ENCODE results near the gene TAF1C. TPM values are rescaled to one million over a fixed set of nuclear protein-coding genes. Genes with fewer than 3 reads are reported as not detected.
"Not testable (repeated sequence)": the region's sequence is repeated elsewhere in the genome, so short reads cannot be mapped to it uniquely, and the experiment has no call there.

Gene TAF1C, protein sequence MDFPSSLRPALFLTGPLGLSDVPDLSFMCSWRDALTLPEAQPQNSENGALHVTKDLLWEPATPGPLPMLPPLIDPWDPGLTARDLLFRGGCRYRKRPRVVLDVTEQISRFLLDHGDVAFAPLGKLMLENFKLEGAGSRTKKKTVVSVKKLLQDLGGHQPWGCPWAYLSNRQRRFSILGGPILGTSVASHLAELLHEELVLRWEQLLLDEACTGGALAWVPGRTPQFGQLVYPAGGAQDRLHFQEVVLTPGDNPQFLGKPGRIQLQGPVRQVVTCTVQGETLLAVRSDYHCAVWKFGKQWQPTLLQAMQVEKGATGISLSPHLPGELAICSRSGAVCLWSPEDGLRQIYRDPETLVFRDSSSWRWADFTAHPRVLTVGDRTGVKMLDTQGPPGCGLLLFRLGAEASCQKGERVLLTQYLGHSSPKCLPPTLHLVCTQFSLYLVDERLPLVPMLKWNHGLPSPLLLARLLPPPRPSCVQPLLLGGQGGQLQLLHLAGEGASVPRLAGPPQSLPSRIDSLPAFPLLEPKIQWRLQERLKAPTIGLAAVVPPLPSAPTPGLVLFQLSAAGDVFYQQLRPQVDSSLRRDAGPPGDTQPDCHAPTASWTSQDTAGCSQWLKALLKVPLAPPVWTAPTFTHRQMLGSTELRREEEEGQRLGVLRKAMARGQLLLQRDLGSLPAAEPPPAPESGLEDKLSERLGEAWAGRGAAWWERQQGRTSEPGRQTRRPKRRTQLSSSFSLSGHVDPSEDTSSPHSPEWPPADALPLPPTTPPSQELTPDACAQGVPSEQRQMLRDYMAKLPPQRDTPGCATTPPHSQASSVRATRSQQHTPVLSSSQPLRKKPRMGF
- 26.4 and 27.8 TPM in 2 replicates for total RNA-seq (2014; rRNA removed; shearing (Covaris generic))
- polyA plus RNA-seq (2015; cell fraction: cytosol; rRNA removed), result 17.4 and 20.6 TPM in 2 replicates
- 222 and 240 TPM in 2 replicates for polyA plus RNA-seq (2015; cell fraction: nucleus; rRNA removed)

DNA sequence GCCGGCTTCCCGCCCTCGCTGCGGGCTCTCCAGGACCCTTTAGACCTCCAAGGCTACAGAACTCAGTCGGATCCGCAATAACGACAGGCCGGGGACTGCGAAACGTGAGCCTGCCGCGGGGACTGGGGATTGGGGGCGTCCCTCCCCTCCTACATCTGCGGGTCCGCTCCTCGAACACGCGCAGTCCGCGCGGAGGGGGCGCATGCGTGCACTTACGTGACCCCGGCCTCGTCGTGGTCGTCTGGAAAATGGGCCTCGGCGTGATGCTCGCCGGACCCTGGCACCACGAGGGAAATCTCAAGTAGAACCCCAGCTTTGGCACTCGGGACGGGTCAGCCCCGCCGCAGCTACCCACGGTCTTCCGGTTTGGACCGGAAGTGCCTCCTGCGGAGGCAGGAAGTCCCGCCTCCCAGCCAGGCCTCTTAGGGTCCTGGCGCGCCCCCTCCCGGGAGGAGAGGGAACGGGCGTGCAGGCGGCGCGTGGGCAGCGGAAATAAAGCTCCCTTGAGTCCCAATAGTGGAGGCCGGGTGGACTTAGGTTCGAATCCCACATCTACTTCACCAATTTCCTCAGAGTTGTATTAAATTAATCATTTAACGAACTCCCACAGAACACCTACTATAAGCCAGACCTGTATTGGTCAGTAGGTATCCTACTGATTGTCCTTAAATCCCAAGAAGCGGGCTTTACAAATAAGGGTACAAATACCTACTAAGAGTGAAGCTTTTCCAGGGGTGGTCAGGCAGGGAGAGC lies at the start of gene TAF1C:
Gene TAF1C (minus strand): TSS at position 373 of the 753 bp plus-strand sequence. CDS start 2,069 bp downstream, outside the sequence.
- DNase-seq (ENCODE audit: low read depth), result peak; percentile 89

- DNase-seq (ENCODE audit: low read depth), result no peak
Measured at GRCh38 chr16:84234321-84235241, 47.7 kb upstream of the TAF1C start.

- DNase-seq (ENCODE audit: low read depth), result no peak
Measured at GRCh38 chr16:84233748-84234147, 46.9 kb upstream of the TAF1C start.

GRCh38 chr16:84232969-84233368 lies 46.1 kb upstream of the TAF1C start:
- no peak for DNase-seq (ENCODE audit: low read depth)

DNA sequence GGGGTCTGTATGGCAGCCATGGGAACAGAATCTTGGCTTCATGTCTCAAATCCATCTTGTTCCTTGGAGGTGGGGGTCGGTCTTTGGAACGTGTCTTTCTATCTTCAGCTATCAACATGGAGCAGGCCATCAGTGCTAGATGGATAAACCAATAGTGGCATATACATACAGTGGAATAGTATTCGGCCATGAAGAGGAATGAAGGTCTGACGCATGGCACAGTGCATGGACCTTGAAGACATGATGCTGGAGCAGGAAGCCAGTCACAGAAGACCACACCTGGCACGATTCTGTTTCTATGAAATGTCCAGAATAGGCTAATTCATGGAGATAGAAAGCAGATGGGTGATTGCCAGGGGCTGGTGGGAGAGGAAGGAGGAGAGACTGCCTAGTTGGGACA lies 45.2 kb upstream of the TAF1C start:
- DNase-seq (ENCODE audit: low read depth), result no peak

- no peak for DNase-seq (ENCODE audit: low read depth)
Measured at GRCh38 chr16:84229471-84229870, 42.6 kb upstream of the TAF1C start.

DNA sequence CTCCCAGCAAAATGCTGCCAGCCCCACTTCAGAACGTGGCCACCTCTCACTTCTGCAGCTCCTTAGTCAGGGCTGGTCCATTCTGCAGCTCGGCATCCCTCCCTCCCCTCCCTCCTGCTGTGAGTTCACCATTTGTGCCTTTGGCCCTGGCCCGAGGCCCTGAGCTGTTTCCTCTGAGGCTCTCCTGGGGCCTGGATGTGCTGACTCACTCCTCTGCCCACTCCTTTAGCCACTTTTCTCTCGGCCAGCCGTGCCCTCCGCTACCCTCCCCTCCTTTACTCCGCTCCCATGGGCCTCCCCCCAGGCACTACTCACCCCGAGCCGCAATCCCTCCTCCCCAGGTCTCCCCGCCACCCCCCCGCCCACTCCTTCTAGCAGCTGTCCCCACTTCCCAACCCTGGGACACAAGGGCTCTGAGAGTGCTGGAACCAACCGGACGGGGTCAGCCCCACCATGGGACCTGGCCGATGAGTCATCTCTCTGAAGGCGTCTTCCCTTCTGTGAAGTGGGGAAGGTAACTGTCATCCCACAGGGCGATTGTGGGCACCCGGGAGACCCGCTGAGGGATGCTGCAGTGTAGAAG lies 41.5 kb upstream of the TAF1C start:
- peak; percentile 89 for DNase-seq (ENCODE audit: low read depth)

- DNase-seq (ENCODE audit: low read depth), result no peak
Measured at GRCh38 chr16:84227548-84227947, 40.7 kb upstream of the TAF1C start.

GRCh38 chr16:84226026-84226425 lies 39.2 kb upstream of the TAF1C start:
- no peak for DNase-seq (ENCODE audit: low read depth)

- DNase-seq (ENCODE audit: low read depth), result no peak
Measured at GRCh38 chr16:84225571-84225970, 38.7 kb upstream of the TAF1C start.

DNA sequence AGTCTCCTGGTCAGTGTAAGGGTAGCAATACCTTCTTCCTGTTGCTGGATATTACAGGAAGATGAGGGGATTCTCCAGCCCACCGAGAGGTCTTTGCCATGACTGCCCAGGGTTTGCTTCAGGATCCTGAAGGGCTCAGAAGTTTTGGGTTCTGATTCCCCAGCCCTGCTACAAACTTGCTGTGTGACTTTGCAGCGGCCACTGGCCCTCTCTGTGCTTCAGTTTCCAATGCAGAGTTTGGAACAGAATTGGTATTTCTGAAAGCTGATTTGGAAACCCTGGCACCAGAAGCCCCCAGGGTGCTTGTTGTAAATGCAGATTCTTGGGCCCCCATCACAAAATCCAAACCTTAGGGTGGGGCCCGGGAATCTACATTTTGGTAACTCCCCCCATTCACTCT lies 38.3 kb upstream of the TAF1C start:
- no peak for DNase-seq (ENCODE audit: low read depth)

GRCh38 chr16:84224554-84224953 lies 37.7 kb upstream of the TAF1C start:
- DNase-seq (ENCODE audit: low read depth), result no peak

DNA sequence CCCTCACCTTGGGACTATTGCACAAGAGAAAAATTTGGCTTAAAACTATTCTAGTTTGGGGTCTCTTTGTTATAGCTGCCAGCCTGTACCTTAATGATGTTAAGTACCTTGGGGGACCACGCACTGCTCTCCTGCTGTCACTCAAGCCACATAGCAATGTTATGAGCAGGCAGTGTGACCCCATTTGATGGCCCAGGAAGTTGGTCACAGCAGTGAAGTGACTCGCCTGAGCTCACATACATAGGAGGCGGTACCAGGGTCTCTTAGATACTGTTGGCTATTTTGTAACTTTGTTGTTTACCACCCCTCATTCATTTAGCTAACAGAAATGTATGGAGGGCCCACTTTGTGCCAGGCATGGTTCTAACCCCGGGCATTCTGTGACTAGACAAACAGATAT lies 36.6 kb upstream of the TAF1C start:
- no peak for DNase-seq (ENCODE audit: low read depth)

- no peak for DNase-seq (ENCODE audit: low read depth)
Measured at GRCh38 chr16:84220851-84221250, 34.0 kb upstream of the TAF1C start.

DNA sequence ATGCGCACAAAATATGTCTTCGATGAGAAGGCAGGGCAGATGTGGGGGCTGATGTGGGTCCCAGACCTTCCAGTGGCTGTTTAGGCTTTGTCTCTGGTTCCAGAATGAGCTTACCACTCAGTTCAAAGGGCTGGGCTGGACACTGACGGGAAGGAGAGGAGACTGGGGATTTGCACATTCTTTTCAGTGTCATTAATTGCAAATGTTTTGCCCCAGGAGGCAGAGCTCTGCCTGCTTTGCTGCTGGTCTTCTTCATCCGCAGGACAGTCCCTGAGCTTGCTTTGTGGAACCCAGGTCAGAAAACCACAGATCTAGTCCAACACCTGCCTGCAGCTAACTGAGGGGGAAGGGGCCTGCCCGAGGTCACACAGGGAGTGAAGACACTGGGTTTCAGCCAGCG lies 32.1 kb upstream of the TAF1C start:
- no peak for DNase-seq (ENCODE audit: low read depth)

DNA sequence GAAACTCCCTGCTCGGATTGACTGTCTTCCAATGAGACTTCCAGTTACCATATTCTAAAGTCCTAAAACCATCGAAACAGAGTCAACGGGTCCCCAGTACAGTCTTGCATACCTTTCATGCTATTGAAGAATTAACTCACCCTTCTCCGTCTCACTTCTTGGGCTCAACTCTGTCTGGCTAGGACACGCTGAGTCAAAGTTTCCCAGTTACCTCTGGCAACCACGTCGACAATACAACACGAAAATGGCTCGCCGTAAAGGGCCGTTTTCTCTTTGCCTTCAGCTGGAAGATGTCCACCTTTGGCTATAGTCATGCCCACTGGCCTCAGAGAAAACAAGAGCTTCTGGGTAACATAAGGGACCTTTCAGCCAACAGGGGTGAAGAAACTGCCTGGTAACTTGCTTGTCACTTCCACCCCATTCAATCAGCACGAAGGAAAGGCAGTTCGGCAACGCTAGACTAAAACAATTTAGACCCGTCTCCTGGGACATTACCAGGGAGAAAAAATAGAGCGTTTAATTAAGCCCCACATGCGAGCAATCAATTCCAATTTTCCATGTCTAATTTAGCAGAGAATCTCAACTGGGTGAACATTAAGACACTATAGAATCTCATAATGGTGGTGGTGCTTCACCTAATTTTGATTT lies 31.4 kb upstream of the TAF1C start:
- no peak for DNase-seq (ENCODE audit: low read depth)

DNA sequence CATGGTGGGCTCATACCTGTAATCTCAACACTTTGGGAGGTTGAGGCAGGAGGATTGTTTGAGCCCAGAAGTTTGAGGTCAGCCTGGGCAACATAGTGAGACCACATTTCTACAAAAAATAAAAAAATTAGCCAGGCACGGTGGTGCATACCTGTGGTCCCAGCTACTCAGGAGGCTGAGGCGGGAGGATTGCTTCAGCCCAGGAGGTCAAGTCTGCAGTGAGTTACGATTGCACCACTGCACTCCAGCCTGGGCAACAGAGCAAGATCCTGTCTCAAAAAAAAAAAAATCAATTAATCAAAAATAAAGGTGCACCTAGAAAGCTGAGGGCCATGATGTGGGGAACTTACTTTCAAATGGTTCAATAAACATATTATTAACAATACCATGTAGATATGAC lies 29.3 kb upstream of the TAF1C start:
- DNase-seq (ENCODE audit: low read depth), result not testable (repeated sequence)

DNA sequence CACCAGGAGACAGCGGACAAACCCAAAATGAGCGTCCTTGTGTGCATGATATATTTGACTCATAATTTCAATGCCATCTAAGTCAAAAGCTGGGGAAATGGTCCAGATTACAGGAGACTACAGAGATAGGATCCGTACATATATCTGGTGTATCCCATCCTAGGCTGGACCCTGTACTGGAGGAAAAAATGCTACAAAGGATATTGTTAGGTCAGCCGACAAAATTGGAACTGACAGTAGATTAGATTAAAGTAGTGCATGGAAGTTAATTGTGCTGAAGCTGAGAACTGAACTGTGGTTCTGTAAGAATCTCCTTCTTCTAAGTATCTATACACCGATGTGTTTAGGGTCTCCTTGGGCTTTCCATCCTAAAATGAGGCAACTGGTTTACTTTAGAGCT lies 28.7 kb upstream of the TAF1C start:
- no peak for DNase-seq (ENCODE audit: low read depth)

DNA sequence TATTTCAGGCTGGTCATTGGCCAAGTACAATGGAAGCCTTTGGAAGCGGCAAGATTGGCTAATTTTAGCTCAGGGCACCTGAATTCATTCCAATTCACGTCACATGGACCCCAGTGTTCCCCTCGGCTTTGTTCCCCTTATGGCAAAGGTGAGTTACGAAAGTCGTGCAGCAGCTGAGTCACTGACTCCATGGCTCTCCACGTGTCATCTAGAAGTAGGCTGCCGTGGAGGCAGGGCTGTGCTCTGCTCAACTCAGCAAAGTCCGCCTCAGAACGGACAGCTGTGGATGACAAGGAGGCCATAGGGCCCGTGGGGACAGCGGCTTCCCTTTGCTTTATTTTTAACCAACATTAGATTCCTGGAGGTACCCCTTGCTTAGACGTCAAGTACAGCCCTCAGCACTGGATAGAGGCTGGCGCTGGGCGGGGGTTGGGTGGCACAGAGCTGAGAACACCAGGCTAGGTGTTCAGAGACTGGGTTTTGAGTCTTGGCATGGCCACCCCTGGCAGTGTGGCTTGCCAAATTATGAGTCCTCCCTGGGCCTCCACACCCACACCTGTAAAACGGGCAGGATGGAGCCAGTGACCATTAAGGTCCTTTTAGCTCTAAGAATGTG lies 27.7 kb upstream of the TAF1C start:
- no peak for DNase-seq (ENCODE audit: low read depth)

Measured in HT1080 (cell line).